Neutrophil (primary cell): ENCODE data around the gene CCDC171.

Experiments used
- H3K27ac ChIP-seq: fragments of 200-600 bp; sonication (generic); 2 replicates; pipeline ENCODE4 v1.5.1; 2016; ENCODE audit warnings: mild to moderate bottlenecking, moderate library complexity
- H3K27me3 ChIP-seq: fragments of 200-600 bp; sonication (generic); 2 replicates; pipeline ENCODE4 v1.6.0; 2016; ENCODE audit warnings: mild to moderate bottlenecking
- H3K36me3 ChIP-seq: fragments of 200-600 bp; sonication (generic); 2 replicates; pipeline ENCODE4 v1.5.1; 2017
- H3K4me1 ChIP-seq, 2 experiments: fragments of 200-600 bp in 1 of 2; sonication (generic) in 1 of 2; 1 replicate in 1 of 2; 2 replicates in 1 of 2; pipeline versions ENCODE4 v1.5.1 to v1.6.1; 2013 to 2016; ENCODE audit warnings: low read depth in 1 of 2, low read length in 1 of 2, mild to moderate bottlenecking in 1 of 2, moderate library complexity in 1 of 2; ENCODE audit not compliant: control insufficient read depth in 1 of 2, insufficient read depth in 1 of 2
- H3K4me3 ChIP-seq, 2 experiments: fragments of 200-600 bp in 1 of 2; sonication (generic) in 1 of 2; 1 replicate in 1 of 2; 2 replicates in 1 of 2; pipeline ENCODE4 v1.5.1; 2013 to 2016; ENCODE audit warnings: low read depth in 1 of 2, low read length in 1 of 2, mild to moderate bottlenecking in 1 of 2, moderate library complexity in 1 of 2
- H3K9me3 ChIP-seq: fragments of 200-600 bp; sonication (generic); 2 replicates; pipeline ENCODE4 v1.5.1; 2016
- TF ChIP-seq, protein P1 (sequence below): fragments of 200-600 bp; sonication (generic); IDR thresholded peaks from 2 replicates; pipeline ENCODE4 v1.5.1; 2016; ENCODE audit warnings: antibody characterized with exemption

The CCDC171 gene

DNA sequence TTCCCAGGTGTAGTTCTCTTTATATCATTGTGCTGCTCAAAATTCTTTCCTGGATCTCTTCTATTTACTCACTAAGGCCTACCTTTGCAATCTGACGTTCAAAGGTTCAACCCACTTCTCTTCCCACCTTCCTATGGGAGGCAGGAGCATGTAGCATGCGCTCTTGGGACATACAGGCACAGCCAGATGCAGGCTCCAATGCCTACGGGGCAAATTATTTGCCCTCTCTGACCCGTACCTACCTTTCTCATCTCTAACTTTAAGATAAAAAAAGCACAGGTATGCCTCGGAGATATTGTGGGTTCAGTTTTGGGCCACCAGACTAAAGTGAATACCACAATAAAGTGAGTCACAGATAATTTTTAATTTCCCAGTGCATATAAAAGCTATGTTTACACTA is 460.5 kb downstream of the CCDC171 start:
- TF ChIP-seq, protein P1, sequence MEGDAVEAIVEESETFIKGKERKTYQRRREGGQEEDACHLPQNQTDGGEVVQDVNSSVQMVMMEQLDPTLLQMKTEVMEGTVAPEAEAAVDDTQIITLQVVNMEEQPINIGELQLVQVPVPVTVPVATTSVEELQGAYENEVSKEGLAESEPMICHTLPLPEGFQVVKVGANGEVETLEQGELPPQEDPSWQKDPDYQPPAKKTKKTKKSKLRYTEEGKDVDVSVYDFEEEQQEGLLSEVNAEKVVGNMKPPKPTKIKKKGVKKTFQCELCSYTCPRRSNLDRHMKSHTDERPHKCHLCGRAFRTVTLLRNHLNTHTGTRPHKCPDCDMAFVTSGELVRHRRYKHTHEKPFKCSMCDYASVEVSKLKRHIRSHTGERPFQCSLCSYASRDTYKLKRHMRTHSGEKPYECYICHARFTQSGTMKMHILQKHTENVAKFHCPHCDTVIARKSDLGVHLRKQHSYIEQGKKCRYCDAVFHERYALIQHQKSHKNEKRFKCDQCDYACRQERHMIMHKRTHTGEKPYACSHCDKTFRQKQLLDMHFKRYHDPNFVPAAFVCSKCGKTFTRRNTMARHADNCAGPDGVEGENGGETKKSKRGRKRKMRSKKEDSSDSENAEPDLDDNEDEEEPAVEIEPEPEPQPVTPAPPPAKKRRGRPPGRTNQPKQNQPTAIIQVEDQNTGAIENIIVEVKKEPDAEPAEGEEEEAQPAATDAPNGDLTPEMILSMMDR = no peak
- Histone ChIP-seq H3K27ac (no peak overlapping the region), H3K27me3 (no peaks in the 10 kb centered on the region), H3K4me1 (no peaks in the 10 kb centered on the region), H3K9me3 (no peaks in the 10 kb centered on the region), H3K36me3 (no peaks in the 10 kb centered on the region), H3K4me3 (no peak overlapping the region)

GRCh38 chr9:16013826-16014225 is 461.0 kb downstream of the CCDC171 start:
- no peaks in the 10 kb centered on the region for H3K27me3 ChIP-seq
- H3K4me3 ChIP-seq = no peak overlapping the region
- no peaks in the 10 kb centered on the region for H3K4me1 ChIP-seq
- no peaks in the 10 kb centered on the region for H3K9me3 ChIP-seq
- TF ChIP-seq, protein P1 = no peak
- H3K27ac ChIP-seq = no peak overlapping the region
- no peaks in the 10 kb centered on the region for H3K36me3 ChIP-seq

GRCh38 chr9:16022228-16022627 is 469.4 kb downstream of the CCDC171 start:
- TF ChIP-seq, protein P1 = no peak
- Histone ChIP-seq H3K9me3 (no peaks in the 10 kb centered on the region), H3K4me3 (no peak overlapping the region), H3K27me3 (no peaks in the 10 kb centered on the region), H3K4me1 (no peaks in the 10 kb centered on the region), H3K27ac (no peak overlapping the region), H3K36me3 (no peaks in the 10 kb centered on the region)

- Histone ChIP-seq H3K9me3 (no peaks in the 10 kb centered on the region), H3K36me3 (no peaks in the 10 kb centered on the region), H3K4me1 (no peaks in the 10 kb centered on the region), H3K27me3 (no peaks in the 10 kb centered on the region), H3K27ac (no peak overlapping the region), H3K4me3 (no peak overlapping the region)
- TF ChIP-seq, protein P1 = no peak
These were observed 470.6 kb downstream of the CCDC171 start for GRCh38 chr9:16023446-16023845.
